ENCODE results near the gene DAGLA. TPM values are rescaled to one million over a fixed set of nuclear protein-coding genes. Genes with fewer than 3 reads are reported as not detected.

The DAGLA gene
- total and polyA plus RNA-seq, 2 experiments from 2014 or later, result 1.3 TPM

- Histone ChIP-seq H4K20me1 (ENCODE audit: insufficient read depth) (no peaks in the 10 kb centered on the region), H3K4me2 (ENCODE audit: unreplicated experiment) (no peak overlapping the region), H3K9ac (no peak overlapping the region), H3K4me1 (ENCODE audit: insufficient read depth) (0 out of 2 replicates have a peak, but pooled peaks cover 3% of the 10 kb centered on the region), H3K79me2 (ENCODE audit: insufficient read depth) (no peaks in the 10 kb centered on the region), H3K27me3 (replicated peaks; ENCODE audit: insufficient read depth) (no peaks in the 10 kb centered on the region), H3K9me2 (ENCODE audit: insufficient read depth) (no peaks in the 10 kb centered on the region), H2AFZ (peak overlapping the region; percentile 68), H3K27ac (no peak overlapping the region), H3F3A (ENCODE audit: insufficient read depth) (no peaks in the 10 kb centered on the region), H3K9me3 (ENCODE audit: low read depth) (no peaks in the 10 kb centered on the region), H3K4me3 (peak overlapping the region; percentile 34), H3K36me3 (ENCODE audit: low read depth) (no peaks in the 10 kb centered on the region)
- TF ChIP-seq EZH2 (IDR thresholded peaks at IDR 0.05; ENCODE audit: insufficient read depth, poor library complexity, severe bottlenecking), result no peak
- TF ChIP-seq EZH2phosphoT487 (IDR thresholded peaks at IDR 0.05; ENCODE audit: insufficient read depth, low read depth), result no peak
- WGBS, 2 experiments (ENCODE audit: low coverage in 1 of 2, low lambda C conversion rate in 2 of 2, missing lambda C conversion rate in 2 of 2), result 29 to 35% methylated on average over 15 to 17 of the region's 17 CpGs
- in situ Hi-C loops (cut with MboI), result no loop called here
- no peak for DNase-seq
Measured at GRCh38 chr11:61752925-61753521, 72.8 kb downstream of the DAGLA start.

DNA sequence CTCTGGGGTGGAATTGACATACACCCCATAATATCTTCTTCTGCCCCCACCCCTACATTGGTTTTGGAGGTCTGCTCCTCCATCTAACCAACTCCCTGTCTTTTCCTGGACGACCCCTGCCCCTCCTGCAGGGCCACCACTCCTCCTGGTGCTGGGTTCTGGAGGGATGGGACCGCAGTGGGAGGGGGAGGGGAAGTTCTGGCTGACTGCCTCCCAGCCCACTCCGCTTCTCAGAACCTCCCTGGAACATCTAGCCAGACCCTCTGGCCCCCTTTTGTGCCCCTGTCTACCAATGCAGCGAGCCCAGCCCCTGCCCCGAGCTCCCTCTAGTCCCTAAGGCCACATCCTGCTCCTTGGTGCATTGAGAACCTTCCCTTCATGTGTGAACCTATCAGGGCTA lies 73.5 kb downstream of the DAGLA start:
- no peaks in the 10 kb centered on the region for H3K9me2 ChIP-seq (ENCODE audit: insufficient read depth)
- in situ Hi-C loops (cut with MboI), result no loop called here
- H3K27ac ChIP-seq, result no peak overlapping the region
- H3K27me3 ChIP-seq (replicated peaks; ENCODE audit: insufficient read depth), result no peaks in the 10 kb centered on the region
- H3K4me2 ChIP-seq (ENCODE audit: unreplicated experiment), result no peak overlapping the region
- no peak overlapping the region for H3K9ac ChIP-seq
- H3F3A ChIP-seq (ENCODE audit: insufficient read depth), result no peaks in the 10 kb centered on the region
- H3K36me3 ChIP-seq (ENCODE audit: low read depth), result no peaks in the 10 kb centered on the region
- H4K20me1 ChIP-seq (ENCODE audit: insufficient read depth), result no peaks in the 10 kb centered on the region
- H2AFZ ChIP-seq, result no peak overlapping the region
- no peak overlapping the region for H3K4me3 ChIP-seq
- TF ChIP-seq EZH2phosphoT487 (IDR thresholded peaks at IDR 0.05; ENCODE audit: insufficient read depth, low read depth) (no peak), EZH2 (IDR thresholded peaks at IDR 0.05; ENCODE audit: insufficient read depth, poor library complexity, severe bottlenecking) (no peak)
- 0 out of 2 replicates have a peak, but pooled peaks cover 3% of the 10 kb centered on the region for H3K4me1 ChIP-seq (ENCODE audit: insufficient read depth)
- no peaks in the 10 kb centered on the region for H3K79me2 ChIP-seq (ENCODE audit: insufficient read depth)
- DNase-seq, result no peak
- H3K9me3 ChIP-seq (ENCODE audit: low read depth), result no peaks in the 10 kb centered on the region
- whole genome bisulfite sequencing, 2 experiments (ENCODE audit: low coverage in 1 of 2, low lambda C conversion rate in 2 of 2, missing lambda C conversion rate in 2 of 2), result 63 to 69% methylated on average over 5 of the region's 5 CpGs

DNA sequence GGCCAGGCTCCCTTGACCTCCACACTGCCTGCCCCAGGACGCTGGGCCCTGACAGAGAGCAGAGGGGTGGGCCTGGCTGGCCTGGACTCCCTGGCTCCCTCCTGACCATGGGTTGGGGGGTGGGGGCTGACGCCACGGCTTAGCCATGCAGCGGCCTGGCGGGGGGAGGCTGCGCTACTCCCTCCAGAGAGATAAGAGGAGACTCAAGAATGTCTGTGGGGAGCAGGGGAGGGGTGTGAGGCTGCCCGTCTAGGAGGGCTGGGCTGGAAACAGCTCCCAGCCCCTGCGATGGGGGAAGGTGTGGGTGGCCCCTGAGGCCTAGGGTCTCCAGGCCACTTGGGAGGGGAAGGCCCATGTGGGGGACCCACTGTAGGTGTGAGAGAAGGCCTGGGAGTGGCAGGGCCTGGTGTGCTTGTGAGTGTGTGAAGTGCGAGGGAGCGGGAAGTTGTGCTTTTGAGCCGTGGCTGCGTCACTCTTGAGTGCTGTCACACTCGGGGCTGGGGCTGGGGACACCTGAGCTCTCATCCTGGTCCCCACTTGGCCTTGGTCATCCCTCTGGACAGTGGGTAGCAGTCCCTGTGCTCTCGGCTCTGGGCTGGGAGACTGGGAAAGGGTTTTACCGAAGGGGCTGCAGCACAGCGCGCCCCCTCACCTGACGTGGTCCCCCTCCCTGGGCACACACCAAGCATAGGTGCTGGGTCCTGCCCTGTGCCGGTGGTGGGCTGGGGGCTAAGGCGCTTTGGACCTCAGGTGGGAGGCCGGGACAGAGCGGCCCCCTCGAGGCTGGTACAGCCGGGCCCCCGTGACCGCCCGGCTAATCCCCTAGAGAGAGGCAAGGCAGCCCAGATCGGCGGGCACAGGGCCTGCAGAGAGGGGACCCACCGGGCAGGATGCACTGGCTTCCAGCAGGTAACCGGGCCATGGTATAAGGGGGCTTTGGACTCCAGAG lies 74.6 kb downstream of the DAGLA start:
- Histone ChIP-seq H2AFZ (no peak overlapping the region), H3K9me3 (ENCODE audit: low read depth) (no peaks in the 10 kb centered on the region), H3K4me1 (ENCODE audit: insufficient read depth) (0 out of 2 replicates have a peak, but pooled peaks cover 3% of the 10 kb centered on the region), H4K20me1 (ENCODE audit: insufficient read depth) (no peaks in the 10 kb centered on the region), H3F3A (ENCODE audit: insufficient read depth) (no peaks in the 10 kb centered on the region), H3K9me2 (ENCODE audit: insufficient read depth) (no peaks in the 10 kb centered on the region), H3K27ac (no peak overlapping the region), H3K4me3 (no peak overlapping the region), H3K27me3 (replicated peaks; ENCODE audit: insufficient read depth) (no peaks in the 10 kb centered on the region), H3K36me3 (ENCODE audit: low read depth) (no peaks in the 10 kb centered on the region), H3K4me2 (ENCODE audit: unreplicated experiment) (no peak overlapping the region), H3K9ac (no peak overlapping the region), H3K79me2 (ENCODE audit: insufficient read depth) (no peaks in the 10 kb centered on the region)
- TF ChIP-seq EZH2 (IDR thresholded peaks at IDR 0.05; ENCODE audit: insufficient read depth, poor library complexity, severe bottlenecking) (no peak), EZH2phosphoT487 (IDR thresholded peaks at IDR 0.05; ENCODE audit: insufficient read depth, low read depth) (no peak)
- in situ Hi-C loops (cut with MboI), result no loop called here
- DNase-seq, result no peak
- WGBS, 2 experiments (ENCODE audit: low coverage in 1 of 2, low lambda C conversion rate in 2 of 2, missing lambda C conversion rate in 2 of 2), result 92 to 94% methylated on average over 20 to 31 of the region's 31 CpGs

GRCh38 chr11:61756147-61756451 lies 75.9 kb downstream of the DAGLA start:
- Histone ChIP-seq H3F3A (ENCODE audit: insufficient read depth) (no peaks in the 10 kb centered on the region), H3K4me2 (ENCODE audit: unreplicated experiment) (no peak overlapping the region), H3K4me3 (no peak overlapping the region), H3K9me2 (ENCODE audit: insufficient read depth) (no peaks in the 10 kb centered on the region), H3K36me3 (ENCODE audit: low read depth) (no peaks in the 10 kb centered on the region), H3K27me3 (replicated peaks; ENCODE audit: insufficient read depth) (no peaks in the 10 kb centered on the region), H3K79me2 (ENCODE audit: insufficient read depth) (no peaks in the 10 kb centered on the region), H3K4me1 (ENCODE audit: insufficient read depth) (0 out of 2 replicates have a peak, but pooled peaks cover 3% of the 10 kb centered on the region), H3K9ac (no peak overlapping the region), H3K9me3 (ENCODE audit: low read depth) (no peaks in the 10 kb centered on the region), H3K27ac (no peak overlapping the region), H4K20me1 (ENCODE audit: insufficient read depth) (no peaks in the 10 kb centered on the region), H2AFZ (no peak overlapping the region)
- DNase-seq, result no peak
- TF ChIP-seq EZH2phosphoT487 (IDR thresholded peaks at IDR 0.05; ENCODE audit: insufficient read depth, low read depth) (no peak), EZH2 (IDR thresholded peaks at IDR 0.05; ENCODE audit: insufficient read depth, poor library complexity, severe bottlenecking) (no peak)
- WGBS, 2 experiments (ENCODE audit: low coverage in 1 of 2, low lambda C conversion rate in 2 of 2, missing lambda C conversion rate in 2 of 2), result 87 to 93% methylated on average over 3 to 4 of the region's 4 CpGs
- in situ Hi-C loops (cut with MboI), result no loop called here

All from GM23248 (cell line).